Mesenchymal stem cell (in vitro differentiated cells and primary cell): Measurements from ENCODE around the gene GSTK1.

ENCODE experiments used
- DNase-seq: peaks from one replicate; pipeline ENCODE4 v3.0.0-alpha.2; 2013
- H2AFZ ChIP-seq: one replicate; pipeline ENCODE4 v1.6.1; 2013; ENCODE audit warnings: low read depth, mild to moderate bottlenecking, control low read depth, inconsistent platforms, low read length, moderate library complexity
- H2AK5ac ChIP-seq: 2 replicates; pipeline ENCODE4 v1.6.1; 2013; ENCODE audit warnings: low read length, moderate library complexity, mild to moderate bottlenecking, inconsistent platforms; ENCODE audit not compliant: severe bottlenecking
- H2BK120ac ChIP-seq: one replicate; pipeline ENCODE4 v1.6.1; 2013; ENCODE audit warnings: low read depth, mild to moderate bottlenecking, inconsistent platforms, low read length, moderate library complexity
- H2BK12ac ChIP-seq, 2 experiments: one replicate each; pipeline ENCODE4 v1.6.1; 2013; ENCODE audit warnings: inconsistent platforms in 2 of 2, low read length in 2 of 2, mild to moderate bottlenecking in 2 of 2, moderate library complexity in 2 of 2, control low read depth in 1 of 2
- H2BK15ac ChIP-seq: one replicate; pipeline ENCODE4 v1.6.1; 2013; ENCODE audit warnings: mild to moderate bottlenecking, low read depth, inconsistent platforms; ENCODE audit not compliant: poor library complexity, severe bottlenecking
- H2BK5ac ChIP-seq: 2 replicates; pipeline ENCODE4 v1.6.1; 2013; ENCODE audit warnings: low read depth, mild to moderate bottlenecking, low read length, control low read depth, inconsistent platforms; ENCODE audit not compliant: poor library complexity, severe bottlenecking
- H3K14ac ChIP-seq, 2 experiments: one replicate each; pipeline ENCODE4 v1.6.1; 2013; ENCODE audit warnings: inconsistent platforms in 2 of 2, low read length in 2 of 2, control low read depth in 1 of 2, mild to moderate bottlenecking in 1 of 2, moderate library complexity in 1 of 2
- H3K18ac ChIP-seq, 2 experiments: one replicate each; pipeline ENCODE4 v1.6.1; 2013; ENCODE audit warnings: inconsistent platforms in 2 of 2, low read length in 2 of 2, control low read depth in 1 of 2, low read depth in 1 of 2, mild to moderate bottlenecking in 1 of 2
- H3K23ac ChIP-seq, 2 experiments: one replicate each; pipeline ENCODE4 v1.6.1; 2013; ENCODE audit warnings: inconsistent platforms in 2 of 2, low read length in 2 of 2, mild to moderate bottlenecking in 2 of 2, moderate library complexity in 2 of 2, control low read depth in 1 of 2
- H3K27ac ChIP-seq: 2 replicates; pipeline ENCODE4 v1.5.1; 2013; ENCODE audit warnings: mild to moderate bottlenecking, moderate library complexity, low read length, control low read depth, inconsistent platforms; ENCODE audit not compliant: poor library complexity, severe bottlenecking
- H3K27me3 ChIP-seq, 2 experiments: 2 replicates each; pipeline versions ENCODE4 v1.6.1 to v1.7.0; 2013; ENCODE audit warnings: low read length in 2 of 2, mild to moderate bottlenecking in 2 of 2, moderate library complexity in 2 of 2, control low read depth in 1 of 2, inconsistent platforms in 1 of 2; ENCODE audit not compliant: control insufficient read depth in 1 of 2, insufficient read depth in 1 of 2
- H3K36me3 ChIP-seq, 2 experiments: 2 replicates each; pipeline versions ENCODE4 v1.6.1 to v1.7.0; 2013; ENCODE audit warnings: low read length in 2 of 2, control low read depth in 1 of 2, inconsistent platforms in 1 of 2, low read depth in 1 of 2, mild to moderate bottlenecking in 1 of 2; ENCODE audit not compliant: insufficient read depth in 2 of 2, control insufficient read depth in 1 of 2
- H3K4ac ChIP-seq, 2 experiments: one replicate each; pipeline ENCODE4 v1.6.1; 2013; ENCODE audit warnings: inconsistent platforms in 2 of 2, low read length in 2 of 2, mild to moderate bottlenecking in 2 of 2, moderate library complexity in 2 of 2, control low read depth in 1 of 2, low read depth in 1 of 2
- H3K4me1 ChIP-seq: 2 replicates; pipeline ENCODE4 v1.6.1; 2013; ENCODE audit warnings: low read depth, low read length, control low read depth; ENCODE audit not compliant: control insufficient read depth, insufficient read depth
- H3K4me2 ChIP-seq: 2 replicates; pipeline ENCODE4 v1.6.1; 2013; ENCODE audit warnings: low read length, mild to moderate bottlenecking, inconsistent platforms; ENCODE audit not compliant: poor library complexity, severe bottlenecking
- H3K4me3 ChIP-seq, 2 experiments: 2 replicates each; pipeline versions ENCODE4 v1.5.1 to v1.7.0; 2013; ENCODE audit warnings: low read length in 2 of 2, mild to moderate bottlenecking in 2 of 2, control low read depth in 1 of 2, low read depth in 1 of 2; ENCODE audit not compliant: insufficient read depth in 1 of 2
- H3K79me1 ChIP-seq: replicated peaks from 2 replicates; pipeline ENCODE4 v1.6.1; 2013; ENCODE audit warnings: mild to moderate bottlenecking, control low read depth, low read length, inconsistent platforms; ENCODE audit not compliant: poor library complexity, severe bottlenecking
- H3K9ac ChIP-seq: 2 replicates; pipeline ENCODE4 v1.7.0; 2013; ENCODE audit warnings: mild to moderate bottlenecking, low read length, moderate library complexity
- H3K9me3 ChIP-seq: 2 replicates; pipeline ENCODE4 v1.7.0; 2013; ENCODE audit warnings: mild to moderate bottlenecking, low read length; ENCODE audit not compliant: control insufficient read depth
- H4K8ac ChIP-seq: one replicate; pipeline ENCODE4 v1.6.1; 2013; ENCODE audit warnings: inconsistent platforms, mild to moderate bottlenecking, low read length, moderate library complexity
- H4K91ac ChIP-seq: one replicate; pipeline ENCODE4 v1.6.1; 2013; ENCODE audit warnings: mild to moderate bottlenecking, low read length, inconsistent platforms
- WGBS: methylation state at CpG from one replicate; pipeline ENCODE4 v1.1.7; 2013; ENCODE audit warnings: mixed read lengths; 5-methylcytosine and 5-hydroxymethylcytosine counted together

The GSTK1 gene

GRCh38 chr7:143243111-143243510 is 20.1 kb upstream of the GSTK1 start:
- WGBS = 77% methylated on average over 7 of the region's 7 CpGs
- no peak overlapping the region for H2AFZ ChIP-seq

GRCh38 chr7:143243614-143244013 is 19.6 kb upstream of the GSTK1 start:
- H3K79me1 ChIP-seq = no peaks in the 10 kb centered on the region
- H2AFZ ChIP-seq = no peak overlapping the region
- H3K4me3 ChIP-seq = no peak overlapping the region
- peaks cover 1% of the 10 kb centered on the region for H3K4me1 ChIP-seq
- H3K27ac ChIP-seq = no peak overlapping the region
- no peak overlapping the region for H2BK15ac ChIP-seq
- no peaks in the 10 kb centered on the region for H3K9me3 ChIP-seq
- H4K8ac ChIP-seq = no peak overlapping the region
- H2BK5ac ChIP-seq = no peak overlapping the region
- no peaks in the 10 kb centered on the region for H3K27me3 ChIP-seq
- H3K18ac ChIP-seq = no peak overlapping the region
- no peak overlapping the region for H3K9ac ChIP-seq
- no peak overlapping the region for H2BK120ac ChIP-seq
- no peak overlapping the region for H4K91ac ChIP-seq
- 36% methylated on average over 3 of the region's 3 CpGs for WGBS
- H3K4me2 ChIP-seq = no peak overlapping the region
- no peak overlapping the region for H3K14ac ChIP-seq
- no peak overlapping the region for H3K4ac ChIP-seq
- no peak overlapping the region for H2AK5ac ChIP-seq
- DNase-seq = no peak
- no peaks in the 10 kb centered on the region for H3K36me3 ChIP-seq
- H3K23ac ChIP-seq = no peak overlapping the region
- no peak overlapping the region for H2BK12ac ChIP-seq

More at GRCh38 chr7:143243111-143243510, 20.1 kb upstream of the GSTK1 start:
- Histone ChIP-seq H3K4ac (no peak overlapping the region), H2BK120ac (no peak overlapping the region), H3K4me2 (no peak overlapping the region), H3K18ac (no peak overlapping the region), H3K27me3 (no peaks in the 10 kb centered on the region), H3K4me1 (peaks cover 1% of the 10 kb centered on the region), H3K9ac (no peak overlapping the region), H2BK5ac (no peak overlapping the region), H3K79me1 (no peaks in the 10 kb centered on the region), H3K4me3 (no peak overlapping the region), H4K91ac (no peak overlapping the region), H4K8ac (no peak overlapping the region), H3K14ac (no peak overlapping the region), H3K23ac (no peak overlapping the region), H3K27ac (no peak overlapping the region), H2BK15ac (no peak overlapping the region), H3K9me3 (no peaks in the 10 kb centered on the region), H3K36me3 (no peaks in the 10 kb centered on the region), H2AK5ac (no peak overlapping the region), H2BK12ac (no peak overlapping the region)
- DNase-seq = no peak

GRCh38 chr7:143244321-143244720 is 18.9 kb upstream of the GSTK1 start:
- no peak overlapping the region for H3K4me2 ChIP-seq
- peaks cover 5% of the 10 kb centered on the region for H3K4me1 ChIP-seq
- no peak overlapping the region for H3K14ac ChIP-seq
- no peak overlapping the region for H4K91ac ChIP-seq
- no peak overlapping the region for H2BK120ac ChIP-seq
- 60% methylated on average over 1 of the region's 1 CpG for WGBS
- no peak overlapping the region for H3K4me3 ChIP-seq
- H2BK5ac ChIP-seq = no peak overlapping the region
- no peak overlapping the region for H2BK12ac ChIP-seq
- no peak overlapping the region for H2BK15ac ChIP-seq
- no peak overlapping the region for H2AK5ac ChIP-seq
- no peaks in the 10 kb centered on the region for H3K79me1 ChIP-seq
- no peak overlapping the region for H3K27ac ChIP-seq
- H3K23ac ChIP-seq = no peak overlapping the region
- no peak overlapping the region for H2AFZ ChIP-seq
- no peaks in the 10 kb centered on the region for H3K27me3 ChIP-seq
- no peaks in the 10 kb centered on the region for H3K36me3 ChIP-seq
- no peak for DNase-seq
- no peak overlapping the region for H4K8ac ChIP-seq
- H3K9me3 ChIP-seq = no peaks in the 10 kb centered on the region
- H3K18ac ChIP-seq = no peak overlapping the region
- H3K4ac ChIP-seq = no peak overlapping the region
- no peak overlapping the region for H3K9ac ChIP-seq

- Histone ChIP-seq H2AK5ac (no peak overlapping the region), H2BK15ac (no peak overlapping the region), H4K8ac (no peak overlapping the region), H3K9ac (peak overlapping the region; percentile 21), H3K23ac (no peak overlapping the region), H3K14ac (no peak overlapping the region), H2BK5ac (no peak overlapping the region), H3K4me3 (no peak overlapping the region), H3K9me3 (no peaks in the 10 kb centered on the region), H3K18ac (no peak overlapping the region), H2AFZ (no peak overlapping the region), H3K4me2 (no peak overlapping the region), H3K27me3 (no peaks in the 10 kb centered on the region), H2BK12ac (no peak overlapping the region), H3K4me1 (peaks cover 5% of the 10 kb centered on the region), H2BK120ac (no peak overlapping the region), H4K91ac (no peak overlapping the region), H3K36me3 (no peaks in the 10 kb centered on the region), H3K79me1 (no peaks in the 10 kb centered on the region), H3K27ac (no peak overlapping the region), H3K4ac (no peak overlapping the region)
- WGBS = 46% methylated on average over 2 of the region's 3 CpGs
- no peak for DNase-seq
Measured at GRCh38 chr7:143245123-143245522, 18.1 kb upstream of the GSTK1 start.
